Fibroblast of villous mesenchyme (primary cell): ENCODE measurements around the gene MCTP2. TPM values are rescaled to one million over a fixed set of nuclear protein-coding genes. Genes with fewer than 3 reads are reported as not detected.

Experiments
- DNase-seq: peaks from one replicate; pipeline ENCODE4 v3.0.0-alpha.2; 2010; ENCODE audit warnings: low read depth
- H3K4me3 ChIP-seq: 2 replicates; pipeline ENCODE4 v1.5.1; 2011; ENCODE audit warnings: low read depth, mild to moderate bottlenecking, low read length
- total RNA-seq: library from RNA; depleted of rRNA; stranded (reverse); fragments of >200 nt; gene quantifications from 2 replicates; pipeline ENCODE4 v1.2.3, GENCODE V29; 2012
- TF ChIP-seq, protein P1 (sequence below): IDR thresholded peaks from 2 replicates; pipeline ENCODE4 v1.5.1; 2012; ENCODE audit warnings: low read depth, mild to moderate bottlenecking, low read length; ENCODE audit not compliant: insufficient read depth

The MCTP2 gene
- total RNA-seq, 1 donor: 2.2 TPM

DNA sequence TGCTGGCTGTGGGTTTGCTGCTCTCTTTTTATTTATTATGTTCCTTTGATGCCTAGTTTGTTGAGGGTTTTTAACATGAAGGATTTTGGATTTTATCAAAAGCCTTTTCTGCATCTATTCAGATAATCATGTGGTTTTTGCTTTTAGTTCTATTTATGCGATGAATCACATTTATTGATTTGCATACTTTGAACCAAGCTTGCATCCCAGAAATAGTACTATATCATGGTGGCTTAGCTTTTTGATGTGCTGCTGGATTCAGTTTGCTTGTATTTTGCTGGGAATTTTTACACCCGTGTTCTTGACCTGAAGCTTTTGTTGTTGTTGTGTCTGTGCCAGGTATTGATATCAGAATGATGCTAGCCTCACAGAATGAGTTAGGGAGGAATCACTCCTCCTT, 48.4 kb downstream of the MCTP2 start:
- H3K4me3 ChIP-seq: no peak overlapping the region
- no peak for DNase-seq
- TF ChIP-seq, protein P1, sequence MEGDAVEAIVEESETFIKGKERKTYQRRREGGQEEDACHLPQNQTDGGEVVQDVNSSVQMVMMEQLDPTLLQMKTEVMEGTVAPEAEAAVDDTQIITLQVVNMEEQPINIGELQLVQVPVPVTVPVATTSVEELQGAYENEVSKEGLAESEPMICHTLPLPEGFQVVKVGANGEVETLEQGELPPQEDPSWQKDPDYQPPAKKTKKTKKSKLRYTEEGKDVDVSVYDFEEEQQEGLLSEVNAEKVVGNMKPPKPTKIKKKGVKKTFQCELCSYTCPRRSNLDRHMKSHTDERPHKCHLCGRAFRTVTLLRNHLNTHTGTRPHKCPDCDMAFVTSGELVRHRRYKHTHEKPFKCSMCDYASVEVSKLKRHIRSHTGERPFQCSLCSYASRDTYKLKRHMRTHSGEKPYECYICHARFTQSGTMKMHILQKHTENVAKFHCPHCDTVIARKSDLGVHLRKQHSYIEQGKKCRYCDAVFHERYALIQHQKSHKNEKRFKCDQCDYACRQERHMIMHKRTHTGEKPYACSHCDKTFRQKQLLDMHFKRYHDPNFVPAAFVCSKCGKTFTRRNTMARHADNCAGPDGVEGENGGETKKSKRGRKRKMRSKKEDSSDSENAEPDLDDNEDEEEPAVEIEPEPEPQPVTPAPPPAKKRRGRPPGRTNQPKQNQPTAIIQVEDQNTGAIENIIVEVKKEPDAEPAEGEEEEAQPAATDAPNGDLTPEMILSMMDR: no peak

DNA sequence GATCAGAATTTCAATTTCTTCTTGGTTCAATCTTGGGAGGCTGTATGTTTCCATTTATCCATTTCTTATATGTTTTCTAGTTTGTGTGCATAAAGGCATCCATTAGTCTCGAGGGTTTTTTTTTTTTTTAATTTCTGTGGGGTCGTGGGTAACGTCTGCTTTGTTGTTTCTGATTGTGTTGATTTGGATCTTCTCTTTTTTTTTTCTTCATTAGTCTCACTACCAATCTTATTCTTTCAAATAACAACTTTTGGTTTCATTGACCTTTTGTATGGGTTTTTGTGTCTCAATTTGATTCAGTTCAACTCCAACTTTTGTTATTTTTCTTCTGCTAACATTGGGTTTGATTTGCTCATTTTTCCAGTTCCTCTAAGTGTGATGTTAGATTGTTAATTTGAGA, 48.9 kb downstream of the MCTP2 start:
- DNase-seq: no peak
- H3K4me3 ChIP-seq: no peak overlapping the region
- TF ChIP-seq, protein P1: no peak

DNA sequence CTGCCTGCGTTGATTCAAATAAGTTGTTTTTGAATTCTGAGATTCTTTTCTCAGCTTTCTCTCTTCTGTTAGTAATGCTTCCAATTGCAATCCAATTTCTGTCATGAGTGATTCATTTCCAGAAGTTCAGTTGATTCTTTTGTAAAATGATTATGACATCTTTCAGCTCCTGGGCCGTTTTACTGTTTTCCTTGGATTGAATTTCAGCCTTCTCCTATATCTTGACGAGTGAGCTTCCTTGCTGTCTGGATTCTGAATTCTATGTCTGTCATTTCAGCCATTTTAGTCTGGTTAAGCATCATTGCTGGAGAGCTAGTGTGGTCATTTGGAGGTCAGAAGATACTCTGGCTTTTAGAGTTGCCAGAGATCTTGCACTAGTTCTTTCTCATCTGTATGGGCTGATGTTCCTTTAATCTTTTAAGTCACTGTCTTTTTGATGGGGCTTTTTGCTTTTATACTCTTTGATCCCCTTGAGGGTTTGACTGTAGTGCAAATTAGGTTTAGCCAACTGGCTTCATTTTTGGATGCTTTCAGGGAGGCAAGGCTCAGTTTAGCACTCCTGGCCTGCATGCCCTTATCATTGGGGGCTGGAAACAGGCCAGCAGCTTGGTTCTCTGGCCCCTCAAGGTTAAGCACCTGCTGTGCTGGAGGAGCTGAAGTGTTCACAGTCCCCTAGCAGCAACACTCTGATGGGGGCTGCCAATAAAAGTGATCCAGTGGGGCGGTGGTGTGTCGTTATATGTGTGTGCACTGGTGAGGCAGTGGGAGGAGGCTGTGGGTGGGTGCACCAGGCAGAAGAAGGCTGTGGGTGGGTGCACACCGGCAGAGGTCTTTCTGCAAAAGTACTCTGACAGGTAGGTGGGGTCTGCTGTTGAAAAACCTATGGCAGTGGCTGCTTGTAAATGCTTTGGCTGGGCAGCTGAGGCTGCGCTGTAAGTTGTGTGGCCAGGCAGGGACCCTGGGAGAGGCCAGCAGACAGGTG, 51.2 kb downstream of the MCTP2 start:
- no peak overlapping the region for H3K4me3 ChIP-seq
- DNase-seq: no peak
- TF ChIP-seq, protein P1: no peak

DNA sequence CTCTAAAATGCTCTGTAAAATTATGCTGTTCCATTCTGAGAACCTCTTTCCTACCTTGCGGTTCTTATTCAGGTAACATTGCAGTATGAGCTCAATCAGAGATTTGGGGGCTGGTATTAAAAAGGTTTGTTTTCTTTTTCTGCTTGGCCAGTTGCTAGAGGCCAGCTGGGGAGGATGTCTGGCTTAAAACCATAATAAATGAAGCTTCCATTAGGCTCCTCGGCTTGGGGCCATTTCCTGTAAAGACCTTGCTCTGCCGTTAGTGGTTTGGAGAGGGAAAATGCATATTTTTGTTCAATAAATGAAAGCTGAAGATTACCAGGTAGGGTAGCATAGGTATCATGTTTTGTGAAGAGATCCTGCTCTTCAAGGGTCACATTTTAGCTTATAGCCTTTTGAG, 55.2 kb downstream of the MCTP2 start:
- TF ChIP-seq, protein P1: no peak
- DNase-seq: no peak
- no peak overlapping the region for H3K4me3 ChIP-seq

DNA sequence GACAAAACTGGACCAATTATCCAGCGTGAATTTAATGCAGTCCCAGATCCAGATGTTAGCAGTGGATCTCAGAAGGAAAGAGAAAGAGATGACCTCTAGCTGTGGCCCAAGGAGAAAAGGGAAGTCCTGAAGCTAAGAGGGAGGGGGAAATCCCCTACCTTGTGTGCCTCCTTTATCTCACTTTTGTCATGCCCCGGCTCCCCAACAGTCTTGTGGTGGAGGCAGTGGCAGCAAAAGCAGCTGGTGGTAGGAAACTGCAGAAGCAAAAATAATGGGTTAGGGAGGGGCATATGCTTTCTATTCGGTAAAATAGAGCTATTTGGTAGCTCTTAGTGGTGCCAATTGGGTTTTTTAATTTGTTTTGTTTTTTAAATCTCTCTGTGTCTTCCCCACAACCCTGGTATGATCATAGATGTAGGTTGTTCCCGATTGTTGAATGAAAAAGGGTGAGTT, 56.5 kb downstream of the MCTP2 start:
- TF ChIP-seq, protein P1: no peak
- H3K4me3 ChIP-seq: no peak overlapping the region
- no peak for DNase-seq

DNA sequence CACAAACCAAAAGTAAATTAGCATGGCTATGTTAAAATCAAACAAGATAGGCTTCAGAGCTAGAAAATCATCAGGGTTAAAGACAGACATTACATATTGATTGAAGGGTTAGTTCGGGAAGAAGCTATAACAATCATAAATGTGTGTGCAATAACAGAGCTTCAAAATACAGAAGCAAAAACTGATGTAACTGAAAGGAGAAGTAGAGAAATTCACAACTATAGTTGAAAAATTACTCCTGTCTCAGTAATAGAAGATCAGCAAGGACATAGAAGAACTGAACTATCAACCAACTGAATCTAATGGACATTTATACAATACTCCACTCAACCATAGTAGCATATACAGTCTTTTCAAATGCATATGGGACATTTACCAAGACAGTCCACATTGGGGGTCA, 59.4 kb downstream of the MCTP2 start:
- no peak for DNase-seq
- no peak overlapping the region for H3K4me3 ChIP-seq
- TF ChIP-seq, protein P1: no peak
